Body of pancreas (tissue), 4 donors: ENCODE measurements around the gene FHOD3. TPM values are rescaled to one million over a fixed set of nuclear protein-coding genes. Genes with fewer than 3 reads are reported as not detected.
"Not testable (repeated sequence)": the region's sequence is repeated elsewhere in the genome, so short reads cannot be mapped to it uniquely, and the experiment has no call there.

Source experiments
- ATAC-seq: fragments of 150-250 bp; one replicate; pipeline ENCODE4 v1.9.1; 2016
- DNase-seq, 4 donors: peaks; one replicate each; pipeline ENCODE4 v3.0.0-alpha.2; 2019
- H3K27ac ChIP-seq, 4 donors: fragments of 200-600 bp; sonication (generic); 1 replicate in 3 of 4; 2 replicates in 1 of 4; pipeline versions ENCODE4 v1.5.1 to v1.6.1; 2016 to 2019; ENCODE audit warnings: mild to moderate bottlenecking in 1 of 4, mixed read lengths in 1 of 4, moderate library complexity in 1 of 4
- H3K27me3 ChIP-seq, 2 donors: fragments of 200-600 bp; sonication (generic); one replicate each; pipeline ENCODE4 v1.6.0; 2016; ENCODE audit warnings: mild to moderate bottlenecking in 1 of 2
- H3K36me3 ChIP-seq, 2 donors: fragments of 200-600 bp; sonication (generic); replicated peaks in 1 of 2; 2 replicates each; pipeline ENCODE4 v1.5.1; 2016; ENCODE audit warnings: low read depth in 2 of 2; ENCODE audit not compliant: insufficient read depth in 1 of 2
- H3K4me1 ChIP-seq: fragments of 200-600 bp; sonication (generic); one replicate; pipeline ENCODE4 v1.6.0; 2016
- H3K4me3 ChIP-seq, 2 donors: fragments of 200-600 bp; sonication (generic); 1 replicate in 1 of 2; 2 replicates in 1 of 2; pipeline ENCODE4 v1.5.1; 2016 to 2019
- H3K9me3 ChIP-seq, 3 donors: fragments of 200-600 bp; sonication (generic); 1 replicate in 2 of 3; 2 replicates in 1 of 3; pipeline ENCODE4 v1.5.1; 2016
- POLR2A ChIP-seq, 3 donors: fragments of 450-650 bp; IDR thresholded peaks; one replicate each; pipeline ENCODE4 v1.6.1; 2016; ENCODE audit warnings: antibody characterized with exemption in 3 of 3, mild to moderate bottlenecking in 2 of 3
- WGBS, 2 donors: methylation state at CpG; one replicate each; pipeline ENCODE4 v1.1.5; 2017; 5-methylcytosine and 5-hydroxymethylcytosine counted together
- intact Hi-C: fragments of 100-400 bp; cut with DNase I; formaldehyde crosslinking; loops from one replicate; pipeline ENCODE4 v1.15.1; 2023
- total RNA-seq, 2 donors: library from RNA; depleted of rRNA; stranded (reverse); fragments of >200 nt; gene quantifications; one replicate each; pipeline ENCODE4 v1.1.0, GENCODE V29; 2016
- TF ChIP-seq, protein P1 (sequence below), 7 experiments: fragments of 450-650 bp in 4 of 7; fragments of 200-600 bp in 3 of 7; sonication (generic) in 3 of 7; IDR thresholded peaks; one replicate each; pipeline ENCODE4 v1.5.1; 2016 to 2019; ENCODE audit warnings: antibody characterized with exemption in 7 of 7

FHOD3 gene
- total RNA-seq, 2 donors from 2014 or later: 0.52 to 2.0 TPM

DNA sequence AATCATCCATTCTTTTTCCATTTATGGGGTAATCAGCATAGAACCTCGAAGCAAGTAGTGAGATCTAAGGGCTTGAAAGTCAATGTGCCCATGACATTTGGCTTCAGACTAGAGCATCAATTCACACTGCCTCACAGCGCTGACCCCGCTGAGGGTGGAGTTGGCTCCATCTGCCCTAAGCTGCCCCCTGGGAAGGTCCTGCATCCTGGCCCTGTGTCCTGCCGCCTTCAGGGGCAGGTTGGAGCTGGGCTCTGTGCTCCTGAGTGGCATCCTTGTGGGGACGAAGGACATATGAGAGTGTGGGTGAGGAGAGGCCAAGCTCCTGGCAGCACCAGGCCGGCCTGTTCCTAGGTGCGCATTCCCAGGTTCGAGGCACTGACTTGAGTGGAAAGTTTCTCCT lies 249.4 kb downstream of the FHOD3 start:
- Histone ChIP-seq H3K27ac (no peak overlapping the region), H3K4me1 (no peaks in the 10 kb centered on the region), H3K36me3 (no peaks in the 10 kb centered on the region), H3K4me3 (no peak overlapping the region), H3K9me3 (no peaks in the 10 kb centered on the region), H3K27me3 (no peaks in the 10 kb centered on the region)
- DNase-seq: no peak
- intact Hi-C loops: no loop called here
- TF ChIP-seq POLR2A (IDR thresholded peaks at IDR 0.05): no peak
- TF ChIP-seq, protein P1, sequence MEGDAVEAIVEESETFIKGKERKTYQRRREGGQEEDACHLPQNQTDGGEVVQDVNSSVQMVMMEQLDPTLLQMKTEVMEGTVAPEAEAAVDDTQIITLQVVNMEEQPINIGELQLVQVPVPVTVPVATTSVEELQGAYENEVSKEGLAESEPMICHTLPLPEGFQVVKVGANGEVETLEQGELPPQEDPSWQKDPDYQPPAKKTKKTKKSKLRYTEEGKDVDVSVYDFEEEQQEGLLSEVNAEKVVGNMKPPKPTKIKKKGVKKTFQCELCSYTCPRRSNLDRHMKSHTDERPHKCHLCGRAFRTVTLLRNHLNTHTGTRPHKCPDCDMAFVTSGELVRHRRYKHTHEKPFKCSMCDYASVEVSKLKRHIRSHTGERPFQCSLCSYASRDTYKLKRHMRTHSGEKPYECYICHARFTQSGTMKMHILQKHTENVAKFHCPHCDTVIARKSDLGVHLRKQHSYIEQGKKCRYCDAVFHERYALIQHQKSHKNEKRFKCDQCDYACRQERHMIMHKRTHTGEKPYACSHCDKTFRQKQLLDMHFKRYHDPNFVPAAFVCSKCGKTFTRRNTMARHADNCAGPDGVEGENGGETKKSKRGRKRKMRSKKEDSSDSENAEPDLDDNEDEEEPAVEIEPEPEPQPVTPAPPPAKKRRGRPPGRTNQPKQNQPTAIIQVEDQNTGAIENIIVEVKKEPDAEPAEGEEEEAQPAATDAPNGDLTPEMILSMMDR (IDR thresholded peaks at IDR 0.05): no peak
- ATAC-seq: no peak
- WGBS, 2 donors: 89 to 92% methylated on average over 7 to 8 of the region's 8 CpGs

DNA sequence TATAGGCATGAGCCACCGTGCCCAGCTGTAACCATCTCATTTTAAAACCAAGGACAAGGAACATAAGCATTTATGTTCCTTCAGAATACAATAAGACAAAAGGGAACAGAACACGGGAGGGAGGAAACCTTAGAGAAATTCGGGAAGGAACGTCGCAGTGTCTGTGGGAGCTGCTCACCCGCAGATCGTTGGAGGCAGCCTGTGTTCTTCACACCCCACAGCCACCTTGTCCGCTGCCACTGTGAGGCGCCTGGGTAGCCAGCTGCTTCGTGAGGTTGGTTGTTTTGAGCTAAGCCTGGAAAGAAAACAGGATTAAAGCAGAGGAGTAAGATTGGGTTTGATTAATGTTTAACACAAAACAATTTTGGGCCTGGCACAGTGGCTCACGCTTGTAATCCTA lies 250.0 kb downstream of the FHOD3 start:
- WGBS, 2 donors: 81 to 84% methylated on average over 11 of the region's 11 CpGs
- no peak for DNase-seq
- Histone ChIP-seq H3K27ac (no peak overlapping the region), H3K4me1 (no peaks in the 10 kb centered on the region), H3K4me3 (no peak overlapping the region), H3K27me3 (no peaks in the 10 kb centered on the region), H3K9me3 (no peaks in the 10 kb centered on the region), H3K36me3 (no peaks in the 10 kb centered on the region)
- intact Hi-C loops: no loop called here
- TF ChIP-seq, protein P1 (IDR thresholded peaks at IDR 0.05): no peak
- TF ChIP-seq POLR2A (IDR thresholded peaks at IDR 0.05): no peak
- ATAC-seq: no peak

DNA sequence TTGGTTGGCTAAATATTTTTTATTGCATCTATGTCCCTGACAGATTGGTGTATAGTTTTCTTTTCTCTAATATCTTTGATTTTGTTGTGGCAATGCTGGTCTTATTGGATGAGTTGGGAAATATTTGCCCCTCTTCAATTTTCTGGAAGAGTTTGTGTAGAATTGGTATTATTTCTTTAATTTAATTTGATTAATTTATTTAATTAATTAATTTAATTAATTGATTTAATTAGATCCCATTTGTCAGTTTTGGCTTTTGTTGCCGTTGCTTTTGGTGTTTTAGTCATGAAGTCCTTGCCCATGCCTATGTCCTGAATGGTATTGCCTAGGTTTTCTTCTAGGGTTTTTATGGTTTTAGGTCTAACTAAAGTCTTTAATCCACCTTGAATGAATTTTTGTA lies 253.8 kb downstream of the FHOD3 start:
- H3K4me1 ChIP-seq, H3K36me3 ChIP-seq, H3K27ac ChIP-seq, H3K9me3 ChIP-seq, ATAC-seq, H3K27me3 ChIP-seq, H3K4me3 ChIP-seq, DNase-seq, intact Hi-C loops: not testable (repeated sequence)
- WGBS, 2 donors: 73 to 92% methylated on average over 1 of the region's 1 CpG

DNA sequence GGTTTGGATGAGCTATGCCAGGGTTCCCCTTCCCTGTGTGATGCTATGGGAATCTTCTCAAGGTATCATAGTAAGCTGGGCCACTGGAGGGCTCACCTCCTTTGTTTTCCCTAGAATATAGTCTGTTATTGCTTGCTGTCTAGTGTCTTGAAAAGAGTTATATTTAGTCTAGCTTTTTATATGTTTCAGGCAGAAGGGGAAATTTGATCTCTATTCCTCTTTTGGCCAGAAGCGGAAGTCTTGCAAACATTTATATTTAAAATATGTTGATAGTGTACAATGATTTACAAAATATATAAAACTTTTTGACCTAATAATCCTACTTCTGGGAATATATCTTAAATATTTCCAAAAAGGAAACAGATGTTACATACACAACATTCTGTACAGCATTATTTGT lies 260.7 kb downstream of the FHOD3 start:
- H3K9me3 ChIP-seq: no peaks in the 10 kb centered on the region
- DNase-seq (no peak), ATAC-seq (no peak)
- no peak for TF ChIP-seq POLR2A (IDR thresholded peaks at IDR 0.05)
- TF ChIP-seq, protein P1 (IDR thresholded peaks at IDR 0.05): no peak
- H3K36me3 ChIP-seq: no peaks in the 10 kb centered on the region
- no peak overlapping the region for H3K4me3 ChIP-seq
- H3K27ac ChIP-seq: no peak overlapping the region
- intact Hi-C loops: no loop called here
- 88 to 98% methylated on average over 1 of the region's 1 CpG for WGBS, 2 donors
- H3K4me1 ChIP-seq: no peaks in the 10 kb centered on the region
- H3K27me3 ChIP-seq: no peaks in the 10 kb centered on the region

DNA sequence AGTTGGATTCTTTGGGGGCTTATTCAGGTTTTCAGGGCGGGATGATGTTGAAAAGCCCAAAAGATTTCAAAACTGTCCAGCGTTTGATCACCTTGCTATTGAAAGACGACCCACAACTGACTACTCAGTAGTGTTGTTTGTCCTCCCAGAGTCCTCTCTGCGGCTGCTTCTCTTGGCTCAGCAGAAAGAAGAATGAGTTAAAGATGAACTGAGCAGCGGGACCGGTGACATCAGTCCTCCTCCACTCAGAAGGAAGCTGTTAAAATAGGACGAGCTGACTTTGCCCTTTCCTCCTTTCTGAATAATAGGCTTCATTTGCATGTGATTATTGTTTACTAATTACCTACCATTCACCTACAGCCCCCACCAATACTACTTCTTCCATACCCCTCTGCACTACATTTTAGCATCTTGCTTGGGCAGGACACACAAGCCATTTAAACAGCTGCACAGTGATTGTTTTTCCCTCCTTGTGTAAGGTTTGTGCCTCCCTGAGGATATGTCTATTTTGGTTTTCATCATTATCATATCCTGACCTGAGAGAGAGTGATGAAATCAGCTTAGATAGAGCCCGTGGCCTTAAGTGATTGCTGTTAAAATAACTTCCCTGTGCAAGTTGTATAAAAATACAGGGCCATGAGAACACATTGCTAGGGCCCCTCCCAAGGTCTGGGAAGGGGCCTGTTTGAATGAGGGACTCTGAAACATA lies 261.8 kb downstream of the FHOD3 start:
- DNase-seq: no peak
- Histone ChIP-seq H3K27me3 (no peaks in the 10 kb centered on the region), H3K4me3 (no peak overlapping the region), H3K9me3 (no peaks in the 10 kb centered on the region), H3K27ac (no peak overlapping the region), H3K36me3 (no peaks in the 10 kb centered on the region), H3K4me1 (no peaks in the 10 kb centered on the region)
- 74 to 76% methylated on average over 8 of the region's 8 CpGs for WGBS, 2 donors
- intact Hi-C loops: no loop called here
- no peak for ATAC-seq
- TF ChIP-seq, protein P1 (IDR thresholded peaks at IDR 0.05): no peak
- TF ChIP-seq POLR2A (IDR thresholded peaks at IDR 0.05): no peak
